A673 (cell line): ENCODE results near the gene PTPN14.

Source experiments
- CTCF ChIP-seq: fragments of 300-800, 200-600 bp; sonication (generic); conservative IDR thresholded peaks from 2 replicates; pipeline ENCODE4 v1.5.1; 2017; ENCODE audit warnings: low read depth, mild to moderate bottlenecking, antibody characterized with exemption, low read length, moderate library complexity, mixed read lengths
- EZH2 ChIP-seq: fragments of 200-600 bp; sonication (generic); IDR thresholded peaks from 2 replicates; pipeline ENCODE4 v1.6.1; 2017; ENCODE audit warnings: borderline replicate concordance, low read depth, mild to moderate bottlenecking, mixed read lengths, antibody characterized with exemption, low read length; ENCODE audit not compliant: poor library complexity, severe bottlenecking

GRCh38 chr1:214583824-214584554 is 32.6 kb upstream of the PTPN14 start:
- TF ChIP-seq CTCF: no peak
- no peak for TF ChIP-seq EZH2
